ENCODE data around the gene GCA. TPM values are rescaled to one million over a fixed set of nuclear protein-coding genes. Genes with fewer than 3 reads are reported as not detected.

Gene GCA
- total RNA-seq, 4 donors from 2014 or later = 3.8 to 31.9 (median 20.6) TPM

DNA sequence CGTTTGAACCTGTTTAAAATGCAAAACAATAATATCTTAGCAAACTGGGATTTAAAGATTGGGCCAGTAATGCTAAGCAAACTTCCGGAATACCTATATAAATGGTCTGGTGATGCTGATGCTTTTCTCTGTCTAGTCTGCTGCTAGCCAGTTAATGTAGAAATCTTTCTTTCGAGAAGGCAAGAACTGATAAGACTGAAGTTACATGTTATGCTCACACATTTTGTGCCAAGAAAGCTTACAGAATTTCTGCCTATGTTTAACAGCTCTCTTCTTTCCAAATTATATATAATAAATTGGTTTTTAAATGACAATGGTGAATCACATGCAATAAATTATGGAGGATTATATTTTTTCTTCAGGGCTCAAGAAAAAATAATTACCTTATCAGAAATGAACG, 37.9 kb downstream of the GCA start:
- no peaks in the 10 kb centered on the region for H3K4me1 ChIP-seq
- DNase-seq = no peak
- TF ChIP-seq CTCF (IDR thresholded peaks at IDR 0.05) (no peak), POLR2A (IDR thresholded peaks at IDR 0.05) (no peak)

DNA sequence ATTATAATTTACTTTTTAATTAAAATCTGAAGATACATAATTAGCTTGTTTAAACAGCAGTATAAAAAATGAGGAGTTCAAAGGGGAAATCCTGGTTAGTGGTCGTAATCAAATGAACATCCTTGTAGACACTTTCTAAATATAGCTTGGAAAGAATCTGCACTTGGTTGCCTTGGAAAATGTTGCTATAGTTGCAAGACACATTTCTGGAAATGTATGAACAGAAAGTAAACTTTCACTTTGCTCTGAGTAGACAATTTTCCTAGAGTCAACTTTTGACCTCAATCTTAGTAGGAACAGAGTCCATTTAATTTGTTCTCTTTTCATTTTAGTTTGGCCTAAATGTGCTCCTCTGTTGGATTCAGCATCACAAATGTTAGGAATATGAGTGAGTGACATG, 38.3 kb downstream of the GCA start:
- TF ChIP-seq CTCF (IDR thresholded peaks at IDR 0.05) (no peak), POLR2A (IDR thresholded peaks at IDR 0.05) (no peak)

More for the DNA sequence above, 37.9 kb downstream of the GCA start:
- H3K36me3 ChIP-seq = no peaks in the 10 kb centered on the region
- H3K27ac ChIP-seq = no peak overlapping the region
- no peaks in the 10 kb centered on the region for H3K9me3 ChIP-seq
- intact Hi-C loops (cut with DNase I; ENCODE audit: low total_unique reads) = no loop called here
- no peak overlapping the region for H3K4me3 ChIP-seq
- no peaks in the 10 kb centered on the region for H3K27me3 ChIP-seq

DNA sequence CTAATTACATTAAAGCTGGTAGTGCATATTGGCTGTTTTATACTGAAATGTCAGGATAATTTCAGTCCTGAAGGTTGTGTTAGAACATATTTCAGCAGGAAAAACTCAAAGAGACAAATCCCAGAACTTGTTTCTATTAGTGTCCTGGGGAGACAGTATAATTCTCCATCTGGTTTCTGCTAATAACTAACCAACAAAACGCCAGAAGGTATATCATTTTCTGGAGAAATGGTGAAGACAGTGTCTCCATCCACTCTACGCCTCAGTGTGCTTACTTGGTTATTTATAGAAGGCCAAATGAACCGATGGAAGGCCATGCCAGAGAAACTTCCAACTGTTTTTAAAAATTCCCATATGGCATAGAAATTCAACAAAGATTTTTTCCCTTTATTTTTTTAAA, 41.6 kb downstream of the GCA start:
- TF ChIP-seq CTCF (IDR thresholded peaks at IDR 0.05) = no peak
- TF ChIP-seq POLR2A (IDR thresholded peaks at IDR 0.05) = no peak
- intact Hi-C loops (cut with DNase I; ENCODE audit: low total_unique reads) = no loop called here
- no peaks in the 10 kb centered on the region for H3K9me3 ChIP-seq
- H3K4me3 ChIP-seq = no peak overlapping the region
- no peaks in the 10 kb centered on the region for H3K4me1 ChIP-seq
- H3K27ac ChIP-seq = no peak overlapping the region
- H3K36me3 ChIP-seq = no peaks in the 10 kb centered on the region
- DNase-seq = no peak
- H3K27me3 ChIP-seq = no peaks in the 10 kb centered on the region

More for the DNA sequence above, 38.3 kb downstream of the GCA start:
- Histone ChIP-seq H3K4me1 (no peaks in the 10 kb centered on the region), H3K36me3 (no peaks in the 10 kb centered on the region), H3K27ac (no peak overlapping the region), H3K27me3 (no peaks in the 10 kb centered on the region), H3K4me3 (no peak overlapping the region), H3K9me3 (no peaks in the 10 kb centered on the region)
- no peak for DNase-seq
- intact Hi-C loops (cut with DNase I; ENCODE audit: low total_unique reads) = no loop called here

DNA sequence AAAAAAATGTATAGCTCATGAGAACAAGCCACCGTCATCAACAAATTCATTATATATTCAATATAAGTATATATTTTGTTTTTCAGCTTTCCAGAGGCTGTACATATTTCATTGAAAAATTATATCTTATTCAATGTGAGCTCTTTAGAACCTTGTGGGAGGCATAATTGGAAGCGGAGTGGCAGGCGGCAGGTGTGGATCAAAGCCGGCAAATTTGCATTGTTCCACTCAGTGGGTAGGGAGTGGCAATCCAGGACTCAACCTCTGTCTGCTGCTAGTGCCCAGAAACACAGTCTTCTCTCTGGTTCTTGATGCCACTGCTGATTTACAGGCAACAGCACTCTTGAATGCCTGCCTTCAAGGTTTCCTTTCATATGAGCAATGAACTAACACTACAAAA, 46.9 kb downstream of the GCA start:
- intact Hi-C loops (cut with DNase I; ENCODE audit: low total_unique reads) = no loop called here
- no peaks in the 10 kb centered on the region for H3K36me3 ChIP-seq
- no peaks in the 10 kb centered on the region for H3K27me3 ChIP-seq
- no peak overlapping the region for H3K27ac ChIP-seq
- no peak for DNase-seq
- no peak overlapping the region for H3K4me3 ChIP-seq
- no peaks in the 10 kb centered on the region for H3K4me1 ChIP-seq
- TF ChIP-seq CTCF (IDR thresholded peaks at IDR 0.05) = no peak
- no peak for TF ChIP-seq POLR2A (IDR thresholded peaks at IDR 0.05)
- no peaks in the 10 kb centered on the region for H3K9me3 ChIP-seq

DNA sequence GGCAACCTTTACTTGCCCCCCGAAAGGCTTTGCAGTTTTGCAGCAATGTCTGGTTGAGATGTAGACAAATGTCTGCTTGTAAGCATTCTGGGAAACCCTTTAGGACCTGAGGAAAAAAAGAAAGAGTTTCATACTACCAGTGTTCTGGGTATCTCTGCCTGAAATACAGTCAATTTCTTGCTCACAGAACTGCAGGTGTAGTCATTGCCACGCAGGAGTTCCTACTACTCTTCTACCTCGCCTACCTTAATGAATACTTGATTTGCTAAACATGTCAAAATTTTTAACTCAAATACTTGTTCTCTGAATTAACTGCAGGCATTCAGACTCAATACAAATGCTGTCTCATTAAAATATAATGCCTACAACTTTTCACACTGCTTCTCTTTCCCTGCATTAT, 56.4 kb downstream of the GCA start:
- no peaks in the 10 kb centered on the region for H3K36me3 ChIP-seq
- H3K4me1 ChIP-seq = no peaks in the 10 kb centered on the region
- no peak for DNase-seq
- H3K9me3 ChIP-seq = no peaks in the 10 kb centered on the region
- no peaks in the 10 kb centered on the region for H3K27me3 ChIP-seq
- TF ChIP-seq POLR2A (IDR thresholded peaks at IDR 0.05) = no peak
- TF ChIP-seq CTCF (IDR thresholded peaks at IDR 0.05) = no peak
- H3K27ac ChIP-seq = no peak overlapping the region
- H3K4me3 ChIP-seq = no peak overlapping the region
- intact Hi-C loops (cut with DNase I; ENCODE audit: low total_unique reads) = no loop called here
